ENCODE data around the gene MAGI1.

GRCh38 chr3:65575376-65575840, 463.3 kb downstream of the MAGI1 start:
- TF ChIP-seq CTCF (IDR thresholded peaks at IDR 0.05 in 2 of 3, conservative IDR thresholded peaks at IDR 0.05 in 1 of 3; ENCODE audit: borderline replicate concordance in 1 of 3, insufficient read depth in 1 of 3, low read depth in 2 of 3, low read length in 2 of 3): no peak
- no peak for TF ChIP-seq EZH2phosphoT487 (IDR thresholded peaks at IDR 0.05; ENCODE audit: borderline replicate concordance)
- no peak for TF ChIP-seq POLR2A (IDR thresholded peaks at IDR 0.05; ENCODE audit: borderline replicate concordance, extremely low read depth, insufficient read depth, insufficient read length)
